HG02759 (cell line): ENCODE measurements around the gene DNAJC5.
"Not testable (repeated sequence)": the region's sequence is repeated elsewhere in the genome, so short reads cannot be mapped to it uniquely, and the experiment has no call there.

Source experiments
- ATAC-seq: cut with Tn5 transposase; IDR thresholded peaks from one replicate; pipeline ENCODE4 v1.9.1; 2021; ENCODE audit warnings: mild to moderate bottlenecking, moderate library complexity; ENCODE audit not compliant: unreplicated experiment

Gene DNAJC5

GRCh38 chr20:63952769-63953168 lies 57.8 kb downstream of the DNAJC5 start:
- ATAC-seq, result no peak

DNA sequence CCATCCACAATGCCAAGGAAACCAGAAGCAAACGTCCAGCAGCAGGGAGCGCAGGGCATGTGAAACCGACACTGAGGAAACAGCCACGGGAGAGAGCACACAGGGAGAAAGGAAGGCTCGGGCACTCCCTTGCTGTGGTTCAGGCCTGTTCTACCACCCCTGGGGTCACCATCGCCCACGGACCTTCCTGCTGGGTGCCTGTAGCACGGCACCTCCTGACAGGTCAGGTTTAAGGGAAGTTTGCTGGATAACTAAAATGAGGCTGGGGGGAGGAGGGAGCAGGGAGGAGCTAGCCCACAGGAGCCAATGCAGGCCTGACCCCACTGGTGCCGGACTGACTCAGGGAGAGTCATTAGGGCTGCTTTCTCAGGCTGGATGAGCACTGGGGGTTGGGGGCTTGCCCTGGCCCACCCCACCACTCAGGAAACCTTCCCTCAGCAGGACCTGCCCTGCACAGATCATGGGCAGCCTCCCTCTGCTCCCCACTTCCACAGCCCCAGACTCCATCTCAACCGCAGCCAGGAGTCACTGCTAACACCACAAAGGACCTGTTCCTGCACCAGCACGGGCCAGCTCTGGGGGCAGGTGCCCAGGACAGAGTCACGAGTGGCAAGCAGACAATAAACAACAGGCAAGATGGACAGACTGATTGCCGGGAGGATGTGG lies 59.0 kb downstream of the DNAJC5 start:
- ATAC-seq, result no peak

GRCh38 chr20:63955281-63955826 lies 60.4 kb downstream of the DNAJC5 start:
- ATAC-seq, result peak; percentile 20

- peak; percentile 78 for ATAC-seq
These were observed 61.1 kb downstream of the DNAJC5 start, which contains the start of gene UCKL1 for GRCh38 chr20:63955827-63956663. TSS of gene UCKL1 (minus strand) at chr20:63956416. CDS start at chr20:63956372, 44 bp downstream.

DNA sequence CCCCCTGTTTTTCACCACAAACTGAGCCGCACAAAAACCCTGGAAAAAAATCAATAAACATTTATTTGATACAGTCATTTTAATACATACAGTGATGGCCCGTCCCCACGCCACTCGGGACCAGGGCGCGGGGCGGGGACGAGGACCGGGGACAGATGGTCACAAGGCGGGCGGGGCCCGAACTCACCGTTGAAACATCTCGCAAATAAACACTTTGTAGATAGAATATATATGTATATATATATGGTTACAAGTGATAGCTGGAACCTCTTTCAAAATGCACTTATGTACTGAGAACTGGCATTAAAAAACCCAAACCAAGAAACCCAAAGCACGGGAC lies 61.7 kb downstream of the DNAJC5 start:
- ATAC-seq, result no peak

DNA sequence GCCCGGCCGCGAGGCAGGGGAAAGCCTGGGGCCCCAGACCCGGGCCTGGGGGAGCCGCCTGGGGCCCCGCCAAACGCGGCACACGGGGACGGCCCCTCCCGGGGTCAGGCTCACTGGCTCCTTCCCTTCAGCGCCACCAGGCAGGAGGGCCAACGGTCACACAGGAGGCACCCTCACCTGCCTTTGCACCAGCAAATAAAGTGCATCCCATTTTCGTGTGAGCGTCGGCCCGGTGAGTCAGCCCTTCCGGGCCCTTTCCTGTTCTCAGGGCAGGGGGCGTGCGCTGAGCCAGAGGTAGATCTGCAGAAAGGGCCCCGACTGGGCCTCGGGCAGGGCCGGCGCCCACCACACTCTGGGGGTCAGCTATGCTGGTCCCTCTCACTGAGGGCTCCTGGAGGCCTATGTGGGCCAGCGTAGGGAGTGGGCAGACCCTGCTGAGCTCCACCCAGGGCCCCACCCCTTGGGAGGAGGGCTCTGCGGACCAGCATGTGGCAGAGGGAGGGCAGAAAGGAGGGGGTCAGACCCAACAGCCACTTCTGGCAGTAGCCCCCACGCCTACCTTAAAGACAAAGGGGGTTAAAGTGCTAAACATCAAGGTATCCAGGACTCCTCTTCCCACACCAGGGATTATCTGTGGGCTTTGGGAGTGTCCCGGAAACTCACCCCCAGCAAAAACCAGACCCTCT lies 62.2 kb downstream of the DNAJC5 start:
- peak; percentile 28 for ATAC-seq

DNA sequence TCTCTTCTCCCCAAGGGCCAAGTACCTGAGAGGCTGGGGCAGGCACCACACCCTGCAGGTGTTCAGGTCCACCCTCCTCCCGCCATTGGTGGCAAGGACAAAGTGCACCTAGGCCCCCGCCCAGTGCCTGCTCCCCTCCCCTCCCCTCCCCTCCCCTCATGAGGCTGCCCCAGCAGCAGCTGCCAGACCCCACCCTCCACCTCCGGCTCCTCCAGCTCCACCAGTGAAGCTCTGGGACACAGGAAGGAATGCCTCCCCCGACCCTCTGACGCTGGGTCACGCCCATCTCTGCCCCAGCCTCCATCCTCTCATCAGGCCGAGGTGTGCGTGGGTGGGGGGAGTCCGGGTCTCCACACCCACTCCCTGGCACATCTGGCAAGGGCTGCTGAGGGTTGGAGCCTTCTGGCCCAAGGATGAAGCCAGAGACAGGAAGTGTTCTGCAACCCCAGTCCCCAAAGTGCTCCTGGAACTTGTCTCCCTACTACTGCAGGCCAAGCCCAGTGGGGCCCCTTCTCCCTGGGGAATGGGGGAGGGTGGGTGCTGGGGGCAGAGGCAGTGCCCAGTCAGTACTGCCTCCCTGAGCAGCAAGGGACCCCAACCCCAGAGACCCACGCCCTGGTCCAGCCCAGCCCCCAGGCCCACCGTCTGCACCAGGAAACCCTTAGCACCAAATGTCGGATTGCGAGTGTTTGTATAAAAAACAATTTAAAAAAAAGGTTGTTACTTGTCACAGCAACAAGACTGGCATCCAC lies 62.9 kb downstream of the DNAJC5 start:
- ATAC-seq, result no peak

GRCh38 chr20:63958471-63958870 lies 63.5 kb downstream of the DNAJC5 start:
- ATAC-seq, result no peak

- ATAC-seq, result no peak
These were observed 64.2 kb downstream of the DNAJC5 start for GRCh38 chr20:63958964-63959698.

GRCh38 chr20:63959699-63960075 lies 64.8 kb downstream of the DNAJC5 start:
- ATAC-seq, result no peak

DNA sequence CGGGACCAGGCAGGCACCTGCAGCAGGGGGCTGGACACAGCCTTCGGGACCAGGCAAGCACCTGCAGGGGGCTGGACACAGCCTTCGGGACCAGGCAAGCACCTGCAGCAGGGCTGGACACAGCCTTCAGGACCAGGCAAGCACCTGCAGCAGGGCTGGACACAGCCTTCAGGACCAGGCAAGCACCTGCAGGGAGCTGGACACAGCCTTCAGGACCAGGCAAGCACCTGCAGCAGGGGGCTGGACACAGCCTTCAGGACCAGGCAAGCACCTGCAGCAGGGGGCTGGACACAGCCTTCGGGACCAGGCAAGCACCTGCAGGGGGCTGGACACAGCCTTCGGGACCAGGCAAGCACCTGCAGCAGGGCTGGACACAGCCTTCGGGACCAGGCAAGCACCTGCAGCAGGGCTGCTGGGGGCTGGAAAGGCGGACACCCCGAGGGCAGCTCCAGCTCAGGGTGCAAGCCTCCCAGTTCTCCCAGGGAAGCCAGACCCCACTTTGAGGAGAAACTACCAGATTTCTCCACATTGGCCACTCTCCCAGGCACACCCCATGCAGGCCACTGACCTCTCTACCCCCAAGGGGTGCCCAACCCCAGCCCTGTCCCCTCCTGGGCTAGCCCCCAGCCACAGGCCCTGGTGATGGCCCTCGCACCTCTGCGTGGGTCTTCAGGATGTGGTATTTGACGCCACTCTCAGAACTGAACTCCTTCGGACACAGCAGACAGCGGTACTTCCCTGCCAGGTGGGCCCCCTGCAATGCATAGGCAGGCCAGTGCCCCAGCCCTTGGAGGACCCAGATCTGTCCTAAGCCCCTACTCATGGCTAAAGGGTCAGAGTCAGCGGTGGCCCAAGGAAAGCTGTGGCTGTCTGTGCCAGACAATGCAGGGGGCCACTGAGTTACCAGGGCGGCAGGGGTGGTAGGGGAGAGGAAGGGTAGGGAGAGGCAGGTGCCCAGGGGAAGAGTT lies 66.0 kb downstream of the DNAJC5 start:
- ATAC-seq, result not testable (repeated sequence)

GRCh38 chr20:63961664-63962425 lies 66.9 kb downstream of the DNAJC5 start:
- ATAC-seq, result no peak

DNA sequence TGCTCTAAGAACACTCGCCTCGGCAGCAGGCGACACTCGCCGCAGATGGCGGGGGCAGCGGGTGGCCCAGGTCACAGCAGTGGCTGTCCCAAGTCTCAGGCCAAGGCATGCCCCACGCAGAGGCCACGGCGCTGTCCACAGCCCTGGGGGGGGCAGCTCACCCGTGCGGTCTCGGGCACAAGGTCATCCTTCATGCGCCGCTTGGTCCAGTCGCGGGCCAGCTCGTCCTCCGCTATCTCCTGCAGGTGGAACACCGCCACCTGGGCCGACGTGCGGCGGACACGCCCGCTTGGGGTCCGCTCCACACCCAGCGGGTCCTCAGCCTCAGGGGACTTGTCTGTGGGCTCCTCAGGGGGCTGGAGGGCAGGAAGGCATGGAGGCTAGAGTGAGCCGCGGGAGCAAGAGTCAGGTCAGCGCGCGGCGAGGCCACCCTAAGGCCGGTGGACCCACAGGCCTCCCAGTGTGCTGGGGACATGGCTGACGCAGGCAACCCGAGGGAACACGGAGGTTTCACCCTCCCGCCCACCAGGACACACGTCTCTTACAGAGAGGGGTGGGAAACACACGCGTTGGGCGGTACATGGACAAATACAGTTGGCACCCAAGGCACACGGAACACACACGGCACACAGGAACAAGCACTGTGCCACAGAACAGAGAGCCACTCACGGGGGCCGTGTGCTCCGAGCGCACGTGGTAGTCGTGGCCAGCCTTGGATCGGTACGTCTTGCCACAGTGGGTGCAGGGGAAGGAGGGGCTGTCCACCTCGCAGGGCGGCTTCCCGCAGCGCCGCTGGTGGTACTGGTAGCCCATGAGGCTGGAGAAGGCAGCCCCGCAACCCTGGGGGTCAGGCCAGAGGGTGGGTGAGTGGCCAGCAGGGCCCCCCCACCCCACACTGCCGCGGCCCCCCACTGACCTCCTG lies 67.8 kb downstream of the DNAJC5 start:
- ATAC-seq, result no peak

DNA sequence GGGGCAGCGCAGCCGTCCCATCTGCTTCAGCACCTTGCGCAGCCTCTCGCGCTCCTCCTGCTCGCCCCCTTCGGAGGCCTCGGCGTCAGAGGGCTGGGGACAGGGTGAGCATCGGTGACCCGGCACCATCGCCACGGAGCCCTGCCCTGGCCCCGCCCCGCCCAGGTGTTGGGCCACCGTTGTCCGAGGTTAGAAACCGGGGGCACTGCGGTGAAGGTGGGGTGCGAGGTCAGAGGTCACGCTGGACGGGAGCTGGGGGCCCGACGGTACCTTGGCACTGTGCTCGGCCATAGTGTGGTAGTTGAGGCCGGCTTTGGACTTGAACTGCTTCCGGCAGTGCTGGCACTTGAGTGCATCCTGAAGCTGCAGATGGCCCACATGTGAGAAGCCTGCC lies 68.4 kb downstream of the DNAJC5 start:
- ATAC-seq, result no peak

DNA sequence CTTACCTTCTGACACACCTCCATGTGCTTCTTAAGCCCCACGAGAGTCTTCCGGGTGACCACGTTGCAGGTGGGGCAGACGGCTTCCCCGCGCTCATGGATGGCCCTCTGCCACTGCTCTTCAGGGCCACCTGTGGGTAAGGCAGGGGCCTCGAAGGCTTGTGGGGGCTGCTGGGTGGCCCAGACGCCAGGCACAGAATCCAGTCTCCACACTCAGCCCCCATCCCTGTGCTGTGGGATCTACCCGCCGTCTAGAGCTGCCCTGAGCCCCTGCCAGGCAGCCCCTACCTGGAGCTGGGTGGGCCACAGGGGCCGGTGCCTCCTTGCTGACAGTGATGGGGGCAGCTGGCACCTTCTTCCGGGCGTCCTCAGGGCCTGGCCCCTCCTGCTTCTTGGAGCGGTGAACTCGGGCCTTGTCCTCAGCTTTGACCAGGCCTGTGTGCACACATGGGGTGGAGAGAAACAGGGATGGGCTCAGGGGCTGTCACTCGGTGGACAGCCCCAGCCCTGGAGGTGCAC lies 68.9 kb downstream of the DNAJC5 start:
- ATAC-seq, result no peak

- ATAC-seq, result no peak
These were observed 69.5 kb downstream of the DNAJC5 start for GRCh38 chr20:63964412-63964811.
